ENCODE data around the gene SYNE2.
A peak's percentile ranks its signal among the peaks of the same experiment; 100 is the strongest.
"Not testable (repeated sequence)": the region's sequence is repeated elsewhere in the genome, so short reads cannot be mapped to it uniquely, and the experiment has no call there.

Gene SYNE2

GRCh38 chr14:64123241-64123822 lies 270.5 kb downstream of the SYNE2 start:
- peak; percentile 9 for DNase-seq (ENCODE audit: low spot score)

DNA sequence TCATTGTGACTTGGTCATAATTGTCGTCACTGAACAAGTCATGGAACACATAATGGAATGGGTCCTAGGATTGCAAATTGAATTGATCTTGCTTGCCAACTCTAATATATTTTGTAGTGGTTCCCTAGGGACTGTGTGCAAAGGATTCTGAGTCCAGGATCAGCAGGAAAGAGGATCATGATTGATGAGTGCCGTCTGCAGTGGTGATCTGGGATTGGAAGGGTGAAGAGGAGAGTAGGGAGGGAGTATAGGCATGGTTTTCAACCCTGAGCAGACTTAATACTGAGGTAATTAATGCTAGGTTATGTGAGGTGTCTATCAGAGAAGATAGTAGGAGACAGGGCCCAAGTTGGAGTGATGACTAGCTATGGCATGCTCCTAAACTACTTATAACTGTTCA lies 272.5 kb downstream of the SYNE2 start:
- DNase-seq (ENCODE audit: low spot score): no peak

DNA sequence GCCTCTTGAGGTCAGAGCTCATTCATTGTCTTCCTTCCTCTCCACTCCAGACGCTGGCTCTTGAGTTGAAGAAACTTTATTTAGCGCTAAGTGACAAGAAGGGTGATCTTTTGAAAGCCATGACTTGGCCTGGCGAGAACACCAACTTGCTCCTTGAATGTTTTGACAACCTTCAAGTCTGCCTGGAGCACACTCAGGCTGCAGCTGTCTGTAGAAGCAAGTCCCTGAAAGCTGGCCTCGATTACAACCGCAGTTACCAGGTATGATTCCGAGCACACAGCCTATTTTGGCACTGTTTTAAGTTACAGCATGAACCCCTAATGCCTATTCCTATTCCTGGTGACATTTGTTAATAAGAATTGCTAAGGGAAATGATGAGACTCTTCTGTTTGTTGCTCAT lies 273.7 kb downstream of the SYNE2 start:
- DNase-seq (ENCODE audit: low spot score): no peak

GRCh38 chr14:64137657-64138290 lies 285.0 kb downstream of the SYNE2 start:
- no peak for DNase-seq (ENCODE audit: low spot score)

DNA sequence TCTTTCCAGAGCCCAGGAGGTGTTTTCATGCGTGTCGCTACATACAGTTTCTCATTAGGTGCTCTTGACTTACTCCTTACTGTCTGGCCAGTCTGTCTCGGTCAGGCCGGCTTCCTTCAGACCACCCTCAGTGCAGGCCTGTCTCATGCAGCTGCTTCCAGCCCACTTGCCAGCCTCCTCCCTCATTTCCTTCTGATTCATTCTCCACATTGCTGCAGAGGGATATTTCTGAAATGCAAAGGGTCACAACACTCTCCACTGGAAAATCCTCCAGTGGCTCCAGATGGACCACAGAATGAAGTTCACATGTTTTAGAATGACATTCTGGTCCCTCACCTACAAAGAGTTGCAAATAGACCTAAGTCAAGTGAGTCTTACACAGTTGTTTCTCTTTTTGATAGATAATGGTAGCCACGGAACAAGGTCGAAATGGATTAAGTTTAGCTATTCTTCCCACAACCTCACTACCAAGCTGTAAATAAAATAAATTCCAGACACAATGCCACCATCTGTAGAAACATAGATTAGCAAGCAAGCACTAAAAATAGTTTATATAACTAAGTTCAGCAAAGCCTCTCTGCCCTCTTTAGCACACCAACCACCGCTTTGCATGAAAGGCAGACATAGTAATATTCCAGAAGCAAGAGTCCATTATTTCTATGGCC lies 294.5 kb downstream of the SYNE2 start:
- no peak for DNase-seq (ENCODE audit: low spot score)

GRCh38 chr14:64149921-64150320 lies 297.1 kb downstream of the SYNE2 start:
- no peak for DNase-seq (ENCODE audit: low spot score)

DNA sequence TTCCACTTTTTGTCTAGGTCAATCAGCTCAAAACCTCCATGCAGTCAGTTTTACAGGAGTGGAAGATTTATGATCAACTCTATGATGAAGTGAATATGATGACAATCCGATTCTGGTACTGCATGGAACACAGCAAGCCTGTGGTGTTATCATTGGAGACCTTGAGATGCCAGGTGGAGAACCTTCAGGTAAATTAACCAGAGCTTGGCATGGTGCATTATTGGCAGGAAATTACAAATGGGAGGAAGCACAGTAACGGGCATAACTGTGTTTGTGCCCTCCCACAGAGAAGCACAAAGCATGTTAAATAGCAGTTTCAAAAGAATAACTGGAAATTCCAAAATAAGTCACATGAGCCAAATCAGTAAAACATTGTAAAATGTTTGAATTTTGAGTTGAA lies 305.8 kb downstream of the SYNE2 start:
- no peak for DNase-seq (ENCODE audit: low spot score)

DNA sequence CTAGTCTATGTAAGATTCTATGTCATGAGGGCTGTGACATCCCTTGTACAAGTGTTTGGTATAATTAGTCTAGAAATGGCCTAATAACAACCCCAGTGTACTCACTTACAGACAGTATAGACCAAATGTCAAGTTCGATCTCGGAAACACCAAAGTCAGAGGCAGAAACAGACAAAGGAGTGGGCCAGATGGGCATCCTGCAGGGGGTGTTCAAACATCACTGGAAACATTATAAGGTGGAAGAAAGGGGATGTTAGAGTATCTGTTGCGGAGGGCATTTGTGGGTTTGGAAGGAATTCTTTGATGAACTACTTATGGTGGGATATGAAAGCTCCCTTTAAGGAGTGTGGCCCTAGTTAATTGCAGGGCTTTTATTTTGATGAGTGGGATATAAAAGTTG lies 306.8 kb downstream of the SYNE2 start:
- no peak for DNase-seq (ENCODE audit: low spot score)

- no peak for DNase-seq (ENCODE audit: low spot score)
Measured at GRCh38 chr14:64170181-64170580, 317.4 kb downstream of the SYNE2 start.

DNA sequence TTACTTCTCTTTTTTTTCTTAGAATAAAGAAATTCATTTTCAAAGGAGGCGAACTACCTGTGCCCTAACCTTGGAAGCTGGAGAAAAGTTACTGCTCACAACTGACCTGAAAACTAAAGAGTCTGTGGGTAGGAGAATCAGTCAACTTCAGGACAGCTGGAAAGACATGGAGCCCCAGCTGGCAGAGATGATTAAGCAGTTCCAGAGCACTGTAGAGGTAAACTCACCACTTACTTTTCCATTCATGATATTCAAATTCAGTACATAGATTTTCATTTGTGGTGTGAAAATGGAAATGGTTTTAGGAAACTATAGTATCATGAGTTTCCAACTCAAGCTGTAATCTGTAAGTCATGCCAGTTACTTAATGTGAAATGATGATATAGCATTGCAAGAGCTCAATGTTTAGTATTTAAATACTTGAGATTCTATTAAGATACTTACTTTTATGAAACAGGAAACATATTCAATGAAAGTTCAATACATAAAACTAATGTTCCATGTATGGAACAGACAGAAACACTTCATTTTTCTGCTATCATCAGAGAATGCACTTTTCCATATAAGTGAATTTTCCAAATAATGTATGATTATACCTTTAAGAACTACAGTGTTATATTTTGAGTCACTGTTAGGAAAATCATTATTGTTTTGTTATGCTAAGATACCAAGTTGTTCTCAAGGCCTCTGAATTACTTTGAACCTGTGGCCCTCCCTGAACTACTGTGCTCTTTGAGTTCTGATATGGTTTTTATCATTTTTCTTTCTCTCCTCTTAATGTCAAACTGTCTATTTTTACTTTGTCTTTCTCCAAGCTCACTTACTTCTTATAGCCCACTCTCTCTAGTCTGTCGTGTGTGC lies 322.3 kb downstream of the SYNE2 start:
- no peak for DNase-seq (ENCODE audit: low spot score)

- DNase-seq (ENCODE audit: low spot score): no peak
Measured at GRCh38 chr14:64176330-64176729, 323.5 kb downstream of the SYNE2 start.

GRCh38 chr14:64178814-64179213 lies 326.0 kb downstream of the SYNE2 start:
- no peak for DNase-seq (ENCODE audit: low spot score)

DNA sequence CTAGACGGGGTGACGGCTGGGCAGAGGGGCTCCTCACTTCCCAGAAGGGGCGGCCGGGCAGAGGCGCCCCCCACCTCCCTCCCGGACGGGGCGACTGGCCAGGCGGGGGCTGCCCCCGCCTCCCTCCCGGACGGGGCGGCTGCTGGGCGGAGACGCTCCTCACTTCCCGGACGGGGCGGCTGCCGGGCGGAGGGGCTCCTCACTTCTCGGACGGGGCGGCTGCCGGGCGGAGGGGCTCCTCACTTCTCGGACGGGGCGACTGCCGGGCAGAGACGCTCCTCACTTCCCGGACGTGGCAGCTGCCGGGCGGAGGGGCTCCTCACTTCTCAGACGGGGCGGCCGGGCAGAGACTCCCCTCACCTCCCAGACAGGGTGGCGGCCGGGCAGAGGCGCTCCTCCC lies 330.1 kb downstream of the SYNE2 start:
- not testable (repeated sequence) for DNase-seq (ENCODE audit: low spot score)

DNA sequence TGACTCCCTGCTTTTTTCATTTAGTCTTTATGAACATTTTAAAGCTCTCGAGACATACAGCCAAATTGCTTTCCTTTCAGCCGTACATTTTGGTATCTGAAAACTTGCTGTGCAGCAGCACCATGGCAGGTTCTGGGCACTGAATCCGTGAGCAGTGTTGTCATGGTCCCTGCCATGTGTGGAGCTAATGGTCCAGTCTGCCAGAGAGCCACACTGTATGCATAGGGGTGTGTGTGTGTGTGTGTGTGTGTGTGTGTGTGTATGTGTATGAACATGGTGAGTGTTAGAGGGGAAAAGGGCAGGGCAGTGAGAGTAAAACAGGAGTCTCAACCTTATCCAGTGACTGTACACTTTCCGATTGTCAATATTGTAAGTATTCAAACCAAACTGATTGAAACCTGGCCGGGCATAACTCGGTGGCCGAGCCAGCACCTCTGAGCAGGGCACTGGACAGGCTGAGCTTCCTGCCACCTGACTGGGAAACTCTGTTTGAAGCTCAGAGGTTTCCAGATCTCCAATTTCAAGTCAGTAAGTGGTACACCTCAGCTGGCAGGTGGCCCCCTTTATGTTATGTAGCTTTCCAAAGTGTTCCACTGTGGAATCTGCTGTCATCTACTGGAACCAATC lies 331.4 kb downstream of the SYNE2 start:
- no peak for DNase-seq (ENCODE audit: low spot score)

- DNase-seq (ENCODE audit: low spot score): no peak
Measured at GRCh38 chr14:64185184-64185583, 332.4 kb downstream of the SYNE2 start.

- DNase-seq (ENCODE audit: low spot score): no peak
Measured at GRCh38 chr14:64186231-64187129, 333.7 kb downstream of the SYNE2 start.

DNA sequence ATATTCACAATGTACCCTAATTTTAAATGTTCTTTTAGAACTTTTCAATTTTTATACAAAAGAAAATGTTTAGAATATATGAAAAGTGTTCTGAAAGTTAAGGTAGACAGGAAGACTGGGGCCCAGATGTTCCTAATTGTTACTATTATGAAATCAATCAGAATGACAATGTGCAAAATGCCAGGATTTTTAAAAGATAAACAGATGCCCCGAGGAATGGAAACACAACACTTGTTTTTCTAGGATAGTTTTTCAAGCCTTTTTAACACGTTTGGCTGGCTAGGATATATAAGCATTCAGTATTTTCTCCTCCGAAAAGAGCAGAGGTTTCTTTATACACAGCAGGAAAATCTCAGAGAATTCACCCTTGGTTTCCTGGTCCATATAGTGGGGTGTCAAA lies 334.5 kb downstream of the SYNE2 start:
- no peak for DNase-seq (ENCODE audit: low spot score)

DNA sequence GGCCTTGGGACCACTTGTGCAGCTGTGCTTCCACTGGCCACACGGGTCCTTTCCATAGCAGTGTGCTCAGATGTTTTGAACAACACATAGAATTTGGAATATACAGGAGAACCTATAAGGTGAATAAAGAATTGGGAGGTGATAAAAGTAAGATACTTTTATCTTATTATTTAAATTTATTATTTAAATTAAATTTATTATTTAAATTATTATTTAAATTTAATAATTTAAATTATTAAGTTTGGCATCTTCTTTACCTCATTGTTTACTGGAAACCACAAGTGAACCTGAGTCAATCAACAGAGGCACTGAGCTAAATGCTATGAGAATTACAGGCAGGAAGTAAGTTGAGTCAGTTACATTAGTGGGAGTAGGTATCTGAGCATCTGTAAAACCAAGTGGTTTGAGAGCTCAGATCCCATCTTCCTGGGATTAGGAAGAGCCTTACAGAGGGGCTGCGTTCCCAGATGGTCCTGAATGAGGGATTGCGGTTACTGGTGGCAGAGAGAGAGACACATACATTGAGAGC lies 338.2 kb downstream of the SYNE2 start:
- peak; percentile 28 for DNase-seq (ENCODE audit: low spot score)

DNA sequence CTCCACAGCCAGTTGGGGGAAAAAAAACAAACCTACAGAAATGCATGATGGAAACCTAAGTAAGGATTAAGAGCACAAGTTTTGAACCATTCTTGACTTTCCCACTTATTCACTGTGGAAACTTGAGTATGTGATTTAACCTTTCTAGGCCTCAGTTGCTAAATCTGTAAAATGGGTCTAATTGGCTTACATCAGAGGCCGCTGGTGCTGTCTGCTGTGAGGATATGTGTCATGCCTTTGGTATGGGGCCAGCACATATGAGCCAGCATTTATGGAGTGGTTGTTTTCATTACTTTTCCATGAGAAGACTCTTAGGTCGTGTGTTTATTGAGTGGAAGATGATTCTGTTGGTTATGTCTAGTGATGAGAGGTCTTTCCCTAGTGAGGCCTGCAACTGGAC lies 339.0 kb downstream of the SYNE2 start:
- DNase-seq (ENCODE audit: low spot score): peak; percentile 83

GRCh38 chr14:64193821-64194220 lies 341.0 kb downstream of the SYNE2 start:
- no peak for DNase-seq (ENCODE audit: low spot score)

DNA sequence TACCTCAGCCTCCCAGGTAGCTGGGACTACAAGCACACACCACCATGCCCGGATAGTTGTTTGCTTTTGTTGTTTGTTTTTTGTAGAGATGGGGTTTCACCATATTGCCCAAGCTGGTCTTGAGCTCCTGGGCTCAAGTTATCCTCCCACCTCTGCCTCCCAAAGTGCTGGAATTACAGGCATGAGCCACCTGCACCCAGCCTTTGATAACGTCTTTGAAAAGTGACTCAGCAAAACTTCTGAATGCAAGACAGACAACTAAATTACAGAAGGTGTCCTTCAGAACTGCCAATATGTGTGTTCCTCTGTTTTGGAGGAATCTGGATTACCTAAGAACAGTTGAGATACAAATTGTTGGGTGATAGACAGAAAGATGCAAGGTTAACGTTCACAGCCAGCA lies 341.6 kb downstream of the SYNE2 start:
- DNase-seq (ENCODE audit: low spot score): no peak
